Gastroesophageal sphincter (tissue), 3 donors: ENCODE measurements around the gene SLC37A1.

ENCODE experiments used
- CTCF ChIP-seq, 4 experiments: fragments of 200-600 bp in 2 of 4; fragments of 450-650 bp in 2 of 4; sonication (generic) in 1 of 4; IDR thresholded peaks; one replicate each; pipeline ENCODE4 v1.5.1; 2017 to 2019; ENCODE audit warnings: antibody characterized with exemption in 4 of 4, mild to moderate bottlenecking in 2 of 4, moderate library complexity in 2 of 4
- EP300 ChIP-seq: sonication (generic); formaldehyde crosslinking; IDR thresholded peaks from one replicate; pipeline ENCODE4 v1.6.1; 2017; ENCODE audit warnings: antibody characterized with exemption, mild to moderate bottlenecking

- TF ChIP-seq EP300 (no peak), CTCF (IDR thresholded peaks at IDR 0.05) (no peak)
Observed at GRCh38 chr21:42555756-42556438, 42.2 kb downstream of the SLC37A1 start.
